K562 (cell line): Measurements from ENCODE around the gene SHROOM3. TPM values are rescaled to one million over a fixed set of nuclear protein-coding genes. Genes with fewer than 3 reads are reported as not detected.

Source experiments
- CHD7 ChIP-seq: fragments of 200-600 bp; sonication (generic); IDR thresholded peaks from one replicate; pipeline ENCODE4 v1.6.1; 2012; ENCODE audit warnings: mild to moderate bottlenecking, low read depth, low read length, inconsistent platforms
- REST ChIP-seq, 2 experiments: fragments of 450-650 bp; formaldehyde crosslinking in 1 of 2; IDR thresholded peaks; 2 replicates each; pipeline versions ENCODE4 v1.4.0 to v1.6.1; 2014 to 2020; ENCODE audit warnings: mild to moderate bottlenecking in 2 of 2, borderline replicate concordance in 1 of 2, low read depth in 1 of 2
- SMC3 ChIP-seq: conservative IDR thresholded peaks from 2 replicates; pipeline ENCODE4 v1.6.1; 2011; ENCODE audit warnings: low read depth, low read length, improper control_type of control experiment; ENCODE audit not compliant: insufficient read depth
- ZNF274 ChIP-seq: IDR thresholded peaks from 2 replicates; pipeline ENCODE4 v1.6.1; 2011; ENCODE audit warnings: low read depth, mild to moderate bottlenecking, low read length, moderate library complexity, borderline replicate concordance
- polyA plus RNA-seq, 8 experiments: library from polyadenylated mRNA; depleted of rRNA in 4 of 8; stranded (reverse) in 5 of 8; unstranded in 3 of 8; fragments of >200 nt; fragmentation: Nextera tagmentation in 2 of 8; fragmentation: Illumina TruSeq in 1 of 8; extraction: Ambion mirVana in 2 of 8; extraction: Trizol in 1 of 8; gene quantifications; 2 replicates each; pipeline versions ENCODE4 v1.2.1 to v1.2.3, GENCODE V29; 2011 to 2014; ENCODE audit warnings: inconsistent platforms in 1 of 8, missing spikeins in 1 of 8
- total RNA-seq, 7 experiments: library from RNA; depleted of rRNA in 6 of 7; stranded (reverse); fragments of >200 nt in 6 of 7; fragmentation: Illumina TruSeq in 2 of 7; extraction: Trizol in 2 of 7; gene quantifications; 2 replicates each; pipeline versions ENCODE4 v1.2.1 to v1.2.3, GENCODE V29; 2011 to 2021; ENCODE audit warnings: low replicate concordance in 1 of 7

SHROOM3 gene
- total and polyA plus RNA-seq, 9 of the 15 experiments (the other 6 are each of a cell fraction or from before 2014, with no cell fraction given), result 0.01 to 0.07 TPM; not detected in 7

- TF ChIP-seq REST (IDR thresholded peaks at IDR 0.05; ENCODE audit: borderline replicate concordance), result peak; percentile 47; the same call in 1 of the 2 replicates
- no peak for TF ChIP-seq REST (CRISPR knock-in tag; IDR thresholded peaks at IDR 0.05; ENCODE audit: low read depth)
- TF ChIP-seq ZNF274, result no peak
- TF ChIP-seq CHD7, result no peak
- TF ChIP-seq SMC3, result peak; percentile 54
- TF ChIP-seq, all 486 proteins: peak for 7
Observed at GRCh38 chr4:76430519-76431388, 4.3 kb upstream of the SHROOM3 start (continued).
